Measurements from ENCODE around the gene PRCD. TPM values are rescaled to one million over a fixed set of nuclear protein-coding genes. Genes with fewer than 3 reads are reported as not detected.

The PRCD gene
- total RNA-seq, 1 donor, result 4.2 TPM

GRCh38 chr17:76576189-76576588 is 36.3 kb downstream of the PRCD start:
- no peak for DNase-seq (ENCODE audit: low read depth)
- no peak for TF ChIP-seq CTCF (IDR thresholded peaks at IDR 0.05; ENCODE audit: insufficient read depth, low read length)
- H3K4me3 ChIP-seq (ENCODE audit: low read depth, low read length), result no peak overlapping the region

GRCh38 chr17:76577876-76578275 is 38.0 kb downstream of the PRCD start:
- DNase-seq (ENCODE audit: low read depth), result no peak
- no peak overlapping the region for H3K4me3 ChIP-seq (ENCODE audit: low read depth, low read length)
- no peak for TF ChIP-seq CTCF (IDR thresholded peaks at IDR 0.05; ENCODE audit: insufficient read depth, low read length)

DNA sequence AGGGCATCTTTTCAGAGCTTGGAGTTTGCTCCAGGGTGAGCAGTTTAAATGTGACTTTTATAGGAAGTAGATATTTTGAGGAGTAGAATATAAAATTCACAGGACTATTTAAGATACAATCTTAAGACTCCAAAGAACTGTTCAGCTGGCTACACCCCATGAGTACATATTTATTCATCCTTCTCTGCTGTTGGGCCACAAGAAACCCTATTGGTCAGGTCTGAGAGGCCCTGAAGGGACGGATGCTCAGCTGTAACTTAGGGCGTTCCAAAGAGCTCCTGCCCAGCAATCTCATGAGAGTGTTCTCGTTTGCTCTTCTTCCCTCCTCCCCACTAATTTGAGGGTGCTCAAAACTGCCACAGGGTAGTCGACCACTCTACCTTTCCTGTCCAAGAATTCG is 38.5 kb downstream of the PRCD start:
- no peak for TF ChIP-seq CTCF (IDR thresholded peaks at IDR 0.05; ENCODE audit: insufficient read depth, low read length)
- no peak overlapping the region for H3K4me3 ChIP-seq (ENCODE audit: low read depth, low read length)
- DNase-seq (ENCODE audit: low read depth), result no peak

- no peak for TF ChIP-seq CTCF (IDR thresholded peaks at IDR 0.05; ENCODE audit: insufficient read depth, low read length)
- no peak overlapping the region for H3K4me3 ChIP-seq (ENCODE audit: low read depth, low read length)
- DNase-seq (ENCODE audit: low read depth), result no peak
Observed at GRCh38 chr17:76579281-76579680, 39.4 kb downstream of the PRCD start.

DNA sequence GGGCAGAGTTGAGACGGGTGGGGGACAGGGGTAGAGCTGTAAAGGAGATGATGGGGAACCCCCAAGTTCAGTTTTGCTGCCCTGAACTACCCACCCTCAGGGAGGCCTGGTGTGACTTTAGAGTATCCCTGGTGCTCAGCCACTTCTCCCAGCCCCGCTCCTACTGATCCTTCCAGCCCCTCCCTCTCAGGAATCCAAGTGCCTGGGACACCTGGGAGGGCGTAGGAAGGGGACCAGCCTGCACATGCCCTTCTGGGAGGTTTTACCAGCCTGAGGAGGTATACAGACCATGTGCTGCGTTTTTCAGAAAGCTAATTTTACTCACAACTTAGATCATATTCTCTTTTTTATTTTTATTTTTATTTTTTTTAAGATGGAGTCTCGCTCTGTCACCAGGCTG is 41.7 kb downstream of the PRCD start:
- TF ChIP-seq CTCF (IDR thresholded peaks at IDR 0.05; ENCODE audit: insufficient read depth, low read length), result no peak
- no peak for DNase-seq (ENCODE audit: low read depth)
- H3K4me3 ChIP-seq (ENCODE audit: low read depth, low read length), result no peak overlapping the region

DNA sequence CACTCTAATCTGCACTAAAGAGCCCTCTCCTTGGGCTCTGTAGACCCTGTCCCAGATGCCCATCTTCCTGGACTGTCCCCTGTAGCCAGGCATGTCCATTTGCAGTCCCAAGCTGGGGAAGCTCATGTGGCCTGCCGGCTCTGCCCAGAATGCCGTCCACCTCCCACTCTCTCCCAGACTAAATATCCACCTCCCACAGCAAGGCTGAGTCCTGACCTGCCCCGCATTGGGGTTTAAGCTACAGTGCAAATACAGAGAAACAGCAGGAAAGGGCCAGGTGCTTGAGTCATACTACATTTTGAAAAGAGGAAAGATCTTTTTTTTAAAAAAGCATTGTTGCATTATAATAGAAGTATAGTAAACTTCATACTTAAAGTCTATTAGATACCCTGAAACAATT is 42.8 kb downstream of the PRCD start:
- DNase-seq (ENCODE audit: low read depth), result no peak
- no peak for TF ChIP-seq CTCF (IDR thresholded peaks at IDR 0.05; ENCODE audit: insufficient read depth, low read length)
- H3K4me3 ChIP-seq (ENCODE audit: low read depth, low read length), result no peak overlapping the region

- TF ChIP-seq CTCF (IDR thresholded peaks at IDR 0.05; ENCODE audit: insufficient read depth, low read length), result no peak
Observed at GRCh38 chr17:76584427-76585032, 44.7 kb downstream of the PRCD start.

More at GRCh38 chr17:76584427-76585032, 44.7 kb downstream of the PRCD start:
- peak overlapping the region; percentile 58 for H3K4me3 ChIP-seq (ENCODE audit: low read depth, low read length)
- no peak for DNase-seq (ENCODE audit: low read depth)

All from fibroblast of the aortic adventitia (primary cell).